Measurements from ENCODE around the gene LPAR5.

The LPAR5 gene

GRCh38 chr12:6639151-6639801 lies 3.5 kb upstream of the LPAR5 start:
- no peak for DNase-seq

GRCh38 chr12:6638305-6638704 lies 2.5 kb upstream of the LPAR5 start:
- peak in 1 of 56 donors; percentile 13 for DNase-seq

- DNase-seq = no peak
These were observed 344 bp downstream of the LPAR5 start for GRCh38 chr12:6635375-6635855.

- peak in 8 of 56 donors; percentile 10 to 39 (median 22) for DNase-seq
These were observed 3.5 kb downstream of the LPAR5 start for GRCh38 chr12:6632026-6632983.

- no peak for DNase-seq
These were observed 4.2 kb downstream of the LPAR5 start for GRCh38 chr12:6631549-6631961.

- DNase-seq = no peak
These were observed 5.0 kb downstream of the LPAR5 start for GRCh38 chr12:6630736-6631135.

- DNase-seq = no peak
These were observed 8.1 kb downstream of the LPAR5 start for GRCh38 chr12:6627616-6628015.

- peak in 1 of 56 donors; percentile 19 for DNase-seq
These were observed 9.0 kb downstream of the LPAR5 start for GRCh38 chr12:6626654-6627283.

GRCh38 chr12:6620885-6621274 lies 14.9 kb downstream of the LPAR5 start:
- no peak for DNase-seq

GRCh38 chr12:6620137-6620884 lies 15.4 kb downstream of the LPAR5 start:
- DNase-seq = peak in 5 of 56 donors; percentile 8 to 26 (median 20)

- DNase-seq = no peak
These were observed 17.1 kb downstream of the LPAR5 start for GRCh38 chr12:6618483-6619225.

GRCh38 chr12:6615802-6616201 lies 20.0 kb downstream of the LPAR5 start:
- no peak for DNase-seq

- no peak for DNase-seq
These were observed 21.1 kb downstream of the LPAR5 start for GRCh38 chr12:6614513-6615172.

- DNase-seq = peak in 55 of 56 donors; percentile 70 to 100 (median 94)
These were observed 21.8 kb downstream of the LPAR5 start for GRCh38 chr12:6613776-6614512.

- peak in 55 of 56 donors; percentile 37 to 97 (median 79) for DNase-seq
These were observed 22.6 kb downstream of the LPAR5 start for GRCh38 chr12:6613015-6613775.

- peak in 6 of 56 donors; percentile 60 to 77 (median 65) for DNase-seq
These were observed 23.1 kb downstream of the LPAR5 start for GRCh38 chr12:6612652-6613014.

- no peak for DNase-seq
These were observed 23.5 kb downstream of the LPAR5 start for GRCh38 chr12:6612247-6612646.

- peak in 2 of 56 donors; percentile 14 to 26 for DNase-seq
These were observed 27.0 kb downstream of the LPAR5 start for GRCh38 chr12:6608592-6609281.
